H9 (cell line): ENCODE data around the gene EXOC8. TPM values are rescaled to one million over a fixed set of nuclear protein-coding genes. Genes with fewer than 3 reads are reported as not detected.

Experiments
- DNase-seq: peaks from one replicate; pipeline ENCODE4 v3.0.0-alpha.2; 2017
- H2AFZ ChIP-seq: one replicate; pipeline ENCODE4 v1.6.1; 2013; ENCODE audit warnings: mild to moderate bottlenecking, low read length, control low read depth, moderate library complexity
- H2AK5ac ChIP-seq: 2 replicates; pipeline ENCODE4 v1.6.1; 2013; ENCODE audit warnings: low read length, control low read depth, mixed read lengths; ENCODE audit not compliant: insufficient read length
- H2BK120ac ChIP-seq: one replicate; pipeline ENCODE4 v1.6.1; 2013; ENCODE audit warnings: low read depth, mild to moderate bottlenecking, low read length, control low read depth, inconsistent platforms; ENCODE audit not compliant: poor library complexity, severe bottlenecking
- H2BK12ac ChIP-seq: 2 replicates; pipeline ENCODE4 v1.6.1; 2013; ENCODE audit warnings: low read length, control low read depth, mixed read lengths, low read depth; ENCODE audit not compliant: insufficient read length
- H2BK15ac ChIP-seq: 2 replicates; pipeline ENCODE4 v1.6.1; 2013; ENCODE audit warnings: low read depth, low read length, control low read depth
- H2BK20ac ChIP-seq: one replicate; pipeline ENCODE4 v1.6.1; 2013; ENCODE audit warnings: low read depth, mild to moderate bottlenecking, low read length, control low read depth, inconsistent platforms; ENCODE audit not compliant: poor library complexity, severe bottlenecking
- H2BK5ac ChIP-seq: 2 replicates; pipeline ENCODE4 v1.6.1; 2013; ENCODE audit warnings: low read length, control low read depth, mixed read lengths; ENCODE audit not compliant: insufficient read length
- H3K14ac ChIP-seq: 2 replicates; pipeline ENCODE4 v1.6.1; 2013; ENCODE audit warnings: low read length, control low read depth; ENCODE audit not compliant: insufficient read depth
- H3K18ac ChIP-seq: 2 replicates; pipeline ENCODE4 v1.6.1; 2013; ENCODE audit warnings: low read depth, mild to moderate bottlenecking, mixed read lengths, low read length, control low read depth; ENCODE audit not compliant: insufficient read length
- H3K23ac ChIP-seq: 2 replicates; pipeline ENCODE4 v1.6.1; 2013; ENCODE audit warnings: low read length, control low read depth, mixed read lengths, low read depth; ENCODE audit not compliant: insufficient read length
- H3K23me2 ChIP-seq: 2 replicates; pipeline ENCODE4 v1.6.1; 2013; ENCODE audit warnings: low read depth, mild to moderate bottlenecking, mixed read lengths, low read length, control low read depth; ENCODE audit not compliant: insufficient read length, poor library complexity, severe bottlenecking
- H3K27ac ChIP-seq: 2 replicates; pipeline ENCODE4 v1.5.1; 2013; ENCODE audit warnings: low read length, control low read depth, mixed read lengths, low read depth; ENCODE audit not compliant: insufficient read length
- H3K27me3 ChIP-seq: 2 replicates; pipeline ENCODE4 v1.6.1; 2013; ENCODE audit warnings: low read length, control low read depth, inconsistent platforms; ENCODE audit not compliant: insufficient read depth
- H3K4ac ChIP-seq: 2 replicates; pipeline ENCODE4 v1.6.1; 2013; ENCODE audit warnings: low read depth, mild to moderate bottlenecking, control low read depth, inconsistent platforms, low read length, moderate library complexity
- H3K4me1 ChIP-seq: 2 replicates; pipeline ENCODE4 v1.6.1; 2013; ENCODE audit warnings: low read length, control low read depth, inconsistent platforms; ENCODE audit not compliant: insufficient read depth
- H3K4me2 ChIP-seq: 2 replicates; pipeline ENCODE4 v1.6.1; 2013; ENCODE audit warnings: low read length, control low read depth, mixed read lengths; ENCODE audit not compliant: insufficient read length, insufficient read depth
- H3K56ac ChIP-seq: 2 replicates; pipeline ENCODE4 v1.6.1; 2013; ENCODE audit warnings: low read depth, mild to moderate bottlenecking, mixed read lengths, low read length, control low read depth; ENCODE audit not compliant: insufficient read length
- H3K79me1 ChIP-seq: 2 replicates; pipeline ENCODE4 v1.6.1; 2013; ENCODE audit warnings: low read depth, mild to moderate bottlenecking, moderate library complexity, low read length, control low read depth, inconsistent platforms; ENCODE audit not compliant: insufficient read depth, poor library complexity, severe bottlenecking
- H3K79me2 ChIP-seq: 2 replicates; pipeline ENCODE4 v1.6.1; 2013; ENCODE audit warnings: low read length, control low read depth, inconsistent platforms; ENCODE audit not compliant: insufficient read depth
- H3K9ac ChIP-seq: 2 replicates; pipeline ENCODE4 v1.6.1; 2013; ENCODE audit warnings: low read length, control low read depth, mixed read lengths; ENCODE audit not compliant: insufficient read length; ENCODE audit errors: extremely low read depth
- H3K9me3 ChIP-seq: one replicate; pipeline ENCODE4 v1.6.1; 2013; ENCODE audit warnings: low read depth, low read length, inconsistent platforms; ENCODE audit not compliant: control insufficient read depth
- H3T11ph ChIP-seq: one replicate; pipeline ENCODE4 v1.6.1; 2013; ENCODE audit warnings: mild to moderate bottlenecking, low read length, control low read depth, inconsistent platforms
- H4K20me1 ChIP-seq: one replicate; pipeline ENCODE4 v1.6.1; 2013; ENCODE audit not compliant: control insufficient read depth, insufficient read length, insufficient read depth
- H4K5ac ChIP-seq: 2 replicates; pipeline ENCODE4 v1.6.1; 2013; ENCODE audit warnings: low read depth, mild to moderate bottlenecking, mixed read lengths, low read length, control low read depth; ENCODE audit not compliant: insufficient read length
- H4K8ac ChIP-seq: replicated peaks from 2 replicates; pipeline ENCODE4 v1.6.1; 2013; ENCODE audit warnings: low read length, control low read depth, mixed read lengths, low read depth; ENCODE audit not compliant: insufficient read length
- H4K91ac ChIP-seq: 2 replicates; pipeline ENCODE4 v1.6.1; 2013; ENCODE audit warnings: low read depth, mild to moderate bottlenecking, moderate library complexity, mixed read lengths, low read length, control low read depth; ENCODE audit not compliant: insufficient read length
- H3K27ac Mint-ChIP-seq, 3 experiments: 2 replicates in 2 of 3; 3 replicates in 1 of 3; pipeline ENCODE4 v1.8.0; 2020 to 2021; ENCODE audit warnings: mixed read lengths in 3 of 3, mild to moderate bottlenecking in 1 of 3, moderate library complexity in 1 of 3
- H3K27me3 Mint-ChIP-seq: 2 replicates; pipeline ENCODE4 v1.8.0; 2021; ENCODE audit warnings: low read depth, mild to moderate bottlenecking, moderate library complexity, mixed read lengths
- H3K36me3 Mint-ChIP-seq, 3 experiments: 2 replicates in 2 of 3; 3 replicates in 1 of 3; pipeline ENCODE4 v1.8.0; 2020 to 2021; ENCODE audit warnings: low read depth in 3 of 3, mixed read lengths in 3 of 3; ENCODE audit not compliant: insufficient read depth in 1 of 3
- H3K4me1 Mint-ChIP-seq, 2 experiments: 2 replicates each; pipeline ENCODE4 v1.8.0; 2020; ENCODE audit warnings: mixed read lengths in 2 of 2
- H3K4me3 Mint-ChIP-seq, 2 experiments: 2 replicates in 1 of 2; 3 replicates in 1 of 2; pipeline ENCODE4 v1.8.0; 2020 to 2021; ENCODE audit warnings: mild to moderate bottlenecking in 2 of 2, mixed read lengths in 2 of 2, moderate library complexity in 1 of 2
- H3K9me3 Mint-ChIP-seq, 2 experiments: 2 replicates in 1 of 2; 3 replicates in 1 of 2; pipeline ENCODE4 v1.8.0; 2020; ENCODE audit warnings: mild to moderate bottlenecking in 2 of 2, mixed read lengths in 2 of 2, moderate library complexity in 1 of 2
- CTCF ChIP-seq: fragments of 200-600 bp; sonication (generic); conservative IDR thresholded peaks from 3 replicates; pipeline ENCODE4 v1.8.0; 2021; ENCODE audit warnings: antibody characterized with exemption, mild to moderate bottlenecking
- WGBS: extraction: QIAGEN DNeasy Blood & Tissue Kit; methylation state at CpG from one replicate; pipeline ENCODE4 v1.1.7; 2013; ENCODE audit warnings: missing lambda C conversion rate, low lambda C conversion rate, mixed read lengths; ENCODE audit not compliant: insufficient read length; ENCODE audit errors: extremely low coverage; 5-methylcytosine and 5-hydroxymethylcytosine counted together
- total RNA-seq: library from RNA; stranded (reverse); gene quantifications from 2 replicates; pipeline ENCODE4 v1.2.1, GENCODE V29; 2021

Gene EXOC8
- total RNA-seq, 1 experiment from 2014 or later = 10.8 TPM

- no peak for DNase-seq
- Histone ChIP-seq H3K14ac (no peak overlapping the region), H4K20me1 (no peaks in the 10 kb centered on the region), H3K23ac (no peak overlapping the region), H4K91ac (no peak overlapping the region), H3K27me3 (no peaks in the 10 kb centered on the region), H3K4ac (no peak overlapping the region), H3K79me2 (no peaks in the 10 kb centered on the region), H2AK5ac (no peak overlapping the region), H2BK120ac (no peak overlapping the region), H3K56ac (no peak overlapping the region), H3K9me3 (no peaks in the 10 kb centered on the region), H3T11ph (no peak overlapping the region), H3K9ac (no peak overlapping the region), H3K79me1 (no peaks in the 10 kb centered on the region), H2BK12ac (no peak overlapping the region), H2BK20ac (no peak overlapping the region), H3K18ac (no peak overlapping the region), H3K27ac (no peak overlapping the region), H3K4me2 (no peak overlapping the region), H2AFZ (no peak overlapping the region), H2BK5ac (no peak overlapping the region), H4K5ac (no peak overlapping the region), H3K4me1 (no peaks in the 10 kb centered on the region), H4K8ac (no peak overlapping the region), H2BK15ac (no peak overlapping the region), H3K23me2 (no peaks in the 10 kb centered on the region)
- Mint-ChIP-seq H3K27me3 (no peaks in the 10 kb centered on the region), H3K9me3 (no peaks in the 10 kb centered on the region), H3K27ac (no peak overlapping the region), H3K4me1 (no peaks in the 10 kb centered on the region), H3K4me3 (no peak overlapping the region), H3K36me3 (peaks cover 0 to 14% (median 8%) of the 10 kb centered on the region in 3 experiments; a peak in 5 of 7 replicates)
- no CpG with 5 or more reads among the region's 10 CpGs for WGBS
- no peak for TF ChIP-seq CTCF
Measured at GRCh38 chr1:231357187-231357772, 19.6 kb upstream of the EXOC8 start.
